DND-41 (cell line): ENCODE results near the gene NKAIN2.

Experiments
- ATAC-seq: fragments of 200-7000 bp; cut with Tn5 transposase; 3 replicates; pipeline ENCODE4 v1.9.1; 2021; ENCODE audit warnings: low read depth; ENCODE audit not compliant: insufficient read depth
- DNase-seq: peaks from one replicate; pipeline ENCODE4 v3.0.0-alpha.2; 2020
- H2AFZ ChIP-seq: 2 replicates; pipeline ENCODE4 v1.6.0; 2012; ENCODE audit warnings: low read depth, low read length
- H3K27ac ChIP-seq: 2 replicates; pipeline ENCODE4 v1.5.1; 2012; ENCODE audit warnings: low read length, inconsistent platforms
- H3K27me3 ChIP-seq: fragments of 200-600 bp; sonication (generic); 2 replicates; pipeline ENCODE4 v1.6.0; 2012; ENCODE audit warnings: low read length, mild to moderate bottlenecking, inconsistent platforms; ENCODE audit not compliant: insufficient read depth, poor library complexity
- H3K36me3 ChIP-seq: 2 replicates; pipeline ENCODE4 v1.5.1; 2012; ENCODE audit warnings: low read length, inconsistent platforms; ENCODE audit not compliant: insufficient read depth
- H3K4me1 ChIP-seq: 2 replicates; pipeline ENCODE4 v1.5.1; 2012; ENCODE audit warnings: mild to moderate bottlenecking, low read length; ENCODE audit not compliant: insufficient read depth
- H3K4me2 ChIP-seq: 2 replicates; pipeline ENCODE4 v1.6.0; 2012; ENCODE audit warnings: mild to moderate bottlenecking, moderate library complexity, low read length, inconsistent platforms; ENCODE audit not compliant: insufficient read depth
- H3K4me3 ChIP-seq, 2 experiments: fragments of 200-600 bp in 1 of 2; shearing (Covaris generic) in 1 of 2; 2 replicates each; pipeline ENCODE4 v1.5.1; 2012 to 2016; ENCODE audit warnings: inconsistent platforms in 2 of 2, low read length in 2 of 2, mild to moderate bottlenecking in 2 of 2, low read depth in 1 of 2, moderate library complexity in 1 of 2
- H3K79me2 ChIP-seq: 2 replicates; pipeline ENCODE4 v1.6.0; 2012; ENCODE audit warnings: low read length, inconsistent platforms; ENCODE audit not compliant: insufficient read depth
- H3K9ac ChIP-seq: 2 replicates; pipeline ENCODE4 v1.6.0; 2012; ENCODE audit warnings: low read depth, mild to moderate bottlenecking, inconsistent platforms, low read length, moderate library complexity
- H3K9me3 ChIP-seq: 2 replicates; pipeline ENCODE4 v1.5.1; 2012; ENCODE audit warnings: low read length, moderate library complexity, mild to moderate bottlenecking, inconsistent platforms; ENCODE audit not compliant: insufficient read depth, severe bottlenecking
- H4K20me1 ChIP-seq: 2 replicates; pipeline ENCODE4 v1.6.0; 2012; ENCODE audit warnings: low read length; ENCODE audit not compliant: insufficient read depth
- CTCF ChIP-seq: IDR thresholded peaks from 2 replicates; pipeline ENCODE4 v1.5.1; 2012; ENCODE audit warnings: borderline replicate concordance, low read length, moderate library complexity, mild to moderate bottlenecking; ENCODE audit not compliant: poor library complexity, severe bottlenecking; ENCODE audit errors: extremely low read depth
- EZH2 ChIP-seq: IDR thresholded peaks from 3 replicates; pipeline ENCODE4 v1.6.1; 2012; ENCODE audit warnings: borderline replicate concordance, low read depth, mild to moderate bottlenecking, moderate library complexity, low read length, inconsistent platforms; ENCODE audit not compliant: severe bottlenecking

The NKAIN2 gene

GRCh38 chr6:124445581-124445980 lies 641.9 kb downstream of the NKAIN2 start:
- no peak for ATAC-seq
- no peak for TF ChIP-seq CTCF
- TF ChIP-seq EZH2, result no peak

GRCh38 chr6:124446961-124447360 lies 643.3 kb downstream of the NKAIN2 start:
- Histone ChIP-seq H3K4me1 (no peaks in the 10 kb centered on the region), H3K79me2 (no peaks in the 10 kb centered on the region), H2AFZ (no peak overlapping the region), H3K9me3 (no peaks in the 10 kb centered on the region), H3K4me3 (no peak overlapping the region), H3K36me3 (no peaks in the 10 kb centered on the region), H3K4me2 (no peak overlapping the region), H3K9ac (no peak overlapping the region), H3K27me3 (no peaks in the 10 kb centered on the region), H4K20me1 (no peaks in the 10 kb centered on the region), H3K27ac (no peak overlapping the region)
- DNase-seq (no peak), ATAC-seq (no peak)
- TF ChIP-seq CTCF (no peak), EZH2 (no peak)

More at GRCh38 chr6:124445581-124445980, 641.9 kb downstream of the NKAIN2 start:
- H3K4me1 ChIP-seq, result no peaks in the 10 kb centered on the region
- H2AFZ ChIP-seq, result no peak overlapping the region
- no peaks in the 10 kb centered on the region for H3K27me3 ChIP-seq
- H4K20me1 ChIP-seq, result no peaks in the 10 kb centered on the region
- no peak overlapping the region for H3K4me2 ChIP-seq
- no peaks in the 10 kb centered on the region for H3K9me3 ChIP-seq
- H3K79me2 ChIP-seq, result no peaks in the 10 kb centered on the region
- no peak overlapping the region for H3K9ac ChIP-seq
- H3K36me3 ChIP-seq, result no peaks in the 10 kb centered on the region
- H3K27ac ChIP-seq, result no peak overlapping the region
- no peak overlapping the region for H3K4me3 ChIP-seq
- DNase-seq, result no peak

GRCh38 chr6:124459268-124459667 lies 655.6 kb downstream of the NKAIN2 start:
- DNase-seq, result no peak
- no peak for ATAC-seq
- Histone ChIP-seq H3K27me3 (no peaks in the 10 kb centered on the region), H3K9ac (no peak overlapping the region), H4K20me1 (no peaks in the 10 kb centered on the region), H3K4me1 (no peaks in the 10 kb centered on the region), H3K9me3 (no peaks in the 10 kb centered on the region), H2AFZ (no peak overlapping the region), H3K4me2 (no peak overlapping the region), H3K4me3 (no peak overlapping the region), H3K36me3 (no peaks in the 10 kb centered on the region), H3K27ac (no peak overlapping the region), H3K79me2 (no peaks in the 10 kb centered on the region)
- TF ChIP-seq CTCF (no peak), EZH2 (no peak)

- DNase-seq, result no peak
- TF ChIP-seq EZH2, result no peak
- no peak for TF ChIP-seq CTCF
Measured at GRCh38 chr6:124462750-124463149, 659.1 kb downstream of the NKAIN2 start.

More at GRCh38 chr6:124462750-124463149, 659.1 kb downstream of the NKAIN2 start:
- no peak overlapping the region for H2AFZ ChIP-seq
- H3K27ac ChIP-seq, result no peak overlapping the region
- H3K4me3 ChIP-seq, result no peak overlapping the region
- H3K36me3 ChIP-seq, result no peaks in the 10 kb centered on the region
- no peak overlapping the region for H3K4me2 ChIP-seq
- no peaks in the 10 kb centered on the region for H3K79me2 ChIP-seq
- no peaks in the 10 kb centered on the region for H3K4me1 ChIP-seq
- no peaks in the 10 kb centered on the region for H3K9me3 ChIP-seq
- H3K27me3 ChIP-seq, result no peaks in the 10 kb centered on the region
- ATAC-seq, result no peak
- no peak overlapping the region for H3K9ac ChIP-seq
- H4K20me1 ChIP-seq, result no peaks in the 10 kb centered on the region
